Osteoblast (primary cell): ENCODE measurements around the gene WNK3. TPM values are rescaled to one million over a fixed set of nuclear protein-coding genes. Genes with fewer than 3 reads are reported as not detected.

Source experiments
- DNase-seq: peaks from one replicate; pipeline ENCODE4 v3.0.0; 2011; ENCODE audit warnings: low spot score, mixed read lengths; ENCODE audit not compliant: insufficient read length; ENCODE audit errors: missing footprints
- H2AFZ ChIP-seq: 2 replicates; pipeline ENCODE4 v1.6.0; 2011; ENCODE audit warnings: mild to moderate bottlenecking, low read length
- H3K27ac ChIP-seq: 2 replicates; pipeline ENCODE4 v1.5.1; 2011; ENCODE audit warnings: mild to moderate bottlenecking, low read depth, low read length, moderate library complexity
- H3K27me3 ChIP-seq: 2 replicates; pipeline ENCODE4 v1.6.0; 2012; ENCODE audit warnings: mild to moderate bottlenecking, control low read depth, inconsistent platforms, low read length, moderate library complexity; ENCODE audit not compliant: insufficient read depth
- H3K36me3 ChIP-seq: 2 replicates; pipeline ENCODE4 v1.5.1; 2011; ENCODE audit warnings: mild to moderate bottlenecking, low read length, control low read depth, moderate library complexity; ENCODE audit not compliant: insufficient read depth
- H3K4me1 ChIP-seq: 2 replicates; pipeline ENCODE4 v1.5.1; 2011; ENCODE audit warnings: mild to moderate bottlenecking, low read length, control low read depth, moderate library complexity; ENCODE audit not compliant: insufficient read depth
- H3K4me2 ChIP-seq: 2 replicates; pipeline ENCODE4 v1.6.0; 2011; ENCODE audit warnings: mild to moderate bottlenecking, low read length; ENCODE audit not compliant: insufficient read depth
- H3K4me3 ChIP-seq: fragments of 200-600 bp; sonication (generic); 3 replicates; pipeline ENCODE4 v1.5.1; 2012; ENCODE audit warnings: mild to moderate bottlenecking, low read length, inconsistent platforms; ENCODE audit not compliant: insufficient read depth
- H3K79me2 ChIP-seq: 2 replicates; pipeline ENCODE4 v1.6.0; 2012; ENCODE audit warnings: mild to moderate bottlenecking, low read length, control low read depth, inconsistent platforms; ENCODE audit not compliant: insufficient read depth
- H3K9me3 ChIP-seq: 2 replicates; pipeline ENCODE4 v1.5.1; 2011; ENCODE audit warnings: low read depth, low read length, control low read depth
- H4K20me1 ChIP-seq: 2 replicates; pipeline ENCODE4 v1.6.0; 2012; ENCODE audit warnings: mild to moderate bottlenecking, low read length, control low read depth; ENCODE audit not compliant: insufficient read depth
- small RNA-seq: library from RNA; depleted of rRNA; stranded (forward); fragments of <200 nt; gene quantifications from one replicate; pipeline ENCODE3, GENCODE V24; 2012
- total RNA-seq: library from RNA; depleted of rRNA; stranded (reverse); fragments of >200 nt; gene quantifications from 2 replicates; pipeline ENCODE4 v1.2.3, GENCODE V29; 2012
- TF ChIP-seq, protein P1 (sequence below): IDR thresholded peaks from 2 replicates; pipeline ENCODE4 v1.5.1; 2011; ENCODE audit warnings: mild to moderate bottlenecking, low read depth, low read length, moderate library complexity; ENCODE audit errors: extremely low read depth

WNK3 gene
- total RNA-seq, 1 donor: 1.1 TPM

DNA sequence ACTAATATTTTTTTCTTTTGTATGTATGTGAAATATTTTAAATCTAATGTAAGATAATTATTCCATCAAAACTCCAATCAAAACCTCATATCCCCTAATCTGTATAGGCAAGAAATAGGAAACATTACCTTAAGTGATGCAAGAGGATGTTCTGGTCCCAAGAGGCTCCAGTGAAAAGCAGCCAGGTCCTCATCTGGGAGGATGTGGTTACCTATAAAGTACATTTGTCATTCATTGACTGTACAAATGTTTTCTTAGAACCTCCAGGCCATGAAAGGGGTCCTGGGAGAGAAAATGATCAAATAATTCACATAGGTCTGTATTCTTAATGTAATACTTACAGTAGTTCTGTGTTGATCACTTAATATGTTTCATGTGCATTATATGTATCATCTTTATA is 200.3 kb downstream of the WNK3 start:
- no peak overlapping the region for H3K4me2 ChIP-seq
- no peak overlapping the region for H2AFZ ChIP-seq
- TF ChIP-seq, protein P1, sequence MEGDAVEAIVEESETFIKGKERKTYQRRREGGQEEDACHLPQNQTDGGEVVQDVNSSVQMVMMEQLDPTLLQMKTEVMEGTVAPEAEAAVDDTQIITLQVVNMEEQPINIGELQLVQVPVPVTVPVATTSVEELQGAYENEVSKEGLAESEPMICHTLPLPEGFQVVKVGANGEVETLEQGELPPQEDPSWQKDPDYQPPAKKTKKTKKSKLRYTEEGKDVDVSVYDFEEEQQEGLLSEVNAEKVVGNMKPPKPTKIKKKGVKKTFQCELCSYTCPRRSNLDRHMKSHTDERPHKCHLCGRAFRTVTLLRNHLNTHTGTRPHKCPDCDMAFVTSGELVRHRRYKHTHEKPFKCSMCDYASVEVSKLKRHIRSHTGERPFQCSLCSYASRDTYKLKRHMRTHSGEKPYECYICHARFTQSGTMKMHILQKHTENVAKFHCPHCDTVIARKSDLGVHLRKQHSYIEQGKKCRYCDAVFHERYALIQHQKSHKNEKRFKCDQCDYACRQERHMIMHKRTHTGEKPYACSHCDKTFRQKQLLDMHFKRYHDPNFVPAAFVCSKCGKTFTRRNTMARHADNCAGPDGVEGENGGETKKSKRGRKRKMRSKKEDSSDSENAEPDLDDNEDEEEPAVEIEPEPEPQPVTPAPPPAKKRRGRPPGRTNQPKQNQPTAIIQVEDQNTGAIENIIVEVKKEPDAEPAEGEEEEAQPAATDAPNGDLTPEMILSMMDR: no peak

More for the DNA sequence above, 200.3 kb downstream of the WNK3 start:
- Histone ChIP-seq H3K79me2 (no peaks in the 10 kb centered on the region), H3K9me3 (no peaks in the 10 kb centered on the region), H3K4me1 (no peaks in the 10 kb centered on the region), H3K4me3 (no peak overlapping the region), H3K27ac (no peak overlapping the region), H4K20me1 (no peaks in the 10 kb centered on the region), H3K36me3 (no peaks in the 10 kb centered on the region), H3K27me3 (no peaks in the 10 kb centered on the region)
- no peak for DNase-seq

Small RNA genes lying within 50 kb of the gene (small RNA-seq; reads per million reads assigned to genes)
- not detected for gene AL589872.1
- gene RNU6-434P: not detected

Other genes with a start within 250 kb of the WNK3 start
- gene FAM120C, start 174.8 kb downstream of the WNK3 start, total RNA-seq: 8.0 TPM in 2 replicates
- gene TSR2, start 82.4 kb upstream of the WNK3 start, total RNA-seq: 9.0 and 10.0 TPM in 2 replicates
- 8.7 and 9.1 TPM in 2 replicates for gene FGD1, start 138.2 kb upstream of the WNK3 start, total RNA-seq
- gene GNL3L, start 172.2 kb upstream of the WNK3 start, total RNA-seq: 39.5 and 39.8 TPM in 2 replicates